HuH-7.5 (cell line): ENCODE data around the gene TSPAN33.
A peak's percentile ranks its signal among the peaks of the same experiment; 100 is the strongest.
"Not testable (repeated sequence)": the region's sequence is repeated elsewhere in the genome, so short reads cannot be mapped to it uniquely, and the experiment has no call there.

ENCODE experiments used
- DNase-seq: peaks from one replicate; pipeline ENCODE4 v3.0.0; 2011; ENCODE audit warnings: low spot score

Gene TSPAN33

GRCh38 chr7:129144095-129144833, at the start of gene TSPAN33:
Gene TSPAN33, plus strand, starts transcription at chr7:129144707. Its CDS starts 274 bp downstream, at chr7:129144981.
- DNase-seq = peak; percentile 98

- DNase-seq = no peak
These were observed 49.2 kb upstream of the TSPAN33 start for GRCh38 chr7:129095258-129095657.

- DNase-seq = no peak
These were observed 46.0 kb upstream of the TSPAN33 start for GRCh38 chr7:129098409-129099084.

GRCh38 chr7:129100827-129101166, 43.7 kb upstream of the TSPAN33 start:
- DNase-seq = no peak

GRCh38 chr7:129101746-129102145, 42.8 kb upstream of the TSPAN33 start:
- DNase-seq = no peak

- no peak for DNase-seq
These were observed 40.8 kb upstream of the TSPAN33 start for GRCh38 chr7:129103561-129104324.

- DNase-seq = no peak
These were observed 35.9 kb upstream of the TSPAN33 start for GRCh38 chr7:129108581-129108980.

- DNase-seq = no peak
These were observed 34.1 kb upstream of the TSPAN33 start for GRCh38 chr7:129110258-129110981.

GRCh38 chr7:129110982-129111376, 33.5 kb upstream of the TSPAN33 start:
- DNase-seq = no peak

- DNase-seq = no peak
These were observed 28.8 kb upstream of the TSPAN33 start for GRCh38 chr7:129115676-129116075.

GRCh38 chr7:129118182-129118581, 26.3 kb upstream of the TSPAN33 start:
- no peak for DNase-seq

GRCh38 chr7:129118976-129119375, 25.5 kb upstream of the TSPAN33 start:
- no peak for DNase-seq

- DNase-seq = not testable (repeated sequence)
These were observed 22.9 kb upstream of the TSPAN33 start for GRCh38 chr7:129121501-129122077.

GRCh38 chr7:129122078-129122750, 22.3 kb upstream of the TSPAN33 start:
- no peak for DNase-seq

- DNase-seq = no peak
These were observed 21.6 kb upstream of the TSPAN33 start for GRCh38 chr7:129122751-129123509.

GRCh38 chr7:129123510-129123857, 21.0 kb upstream of the TSPAN33 start:
- DNase-seq = no peak

GRCh38 chr7:129126314-129126713, 18.2 kb upstream of the TSPAN33 start:
- DNase-seq = no peak

GRCh38 chr7:129127154-129127553, 17.4 kb upstream of the TSPAN33 start:
- DNase-seq = no peak

- no peak for DNase-seq
These were observed 16.9 kb upstream of the TSPAN33 start for GRCh38 chr7:129127601-129128000.

GRCh38 chr7:129134356-129134987, 10.0 kb upstream of the TSPAN33 start:
- DNase-seq = no peak
